Measurements from ENCODE around the gene FBN1. TPM values are rescaled to one million over a fixed set of nuclear protein-coding genes. Genes with fewer than 3 reads are reported as not detected.

FBN1 gene
- total RNA-seq, 1 donor from 2014 or later, result 78.8 TPM

- Histone ChIP-seq H3F3A (ENCODE audit: low read depth) (no peaks in the 10 kb centered on the region), H4K20me1 (ENCODE audit: low read depth) (no peaks in the 10 kb centered on the region), H3K79me2 (ENCODE audit: low read depth) (no peaks in the 10 kb centered on the region), H3K9me3 (ENCODE audit: low read depth) (no peaks in the 10 kb centered on the region), H3K36me3 (no peaks in the 10 kb centered on the region), H3K4me3 (no peak overlapping the region), H3K27ac (no peak overlapping the region), H3K4me1 (no peaks in the 10 kb centered on the region), H3K9ac (no peak overlapping the region), H2AFZ (replicated peaks) (no peak overlapping the region), H3K4me2 (no peak overlapping the region), H3K27me3 (no peaks in the 10 kb centered on the region)
- H3K9me3 Mint-ChIP-seq, result no peaks in the 10 kb centered on the region
- no peaks in the 10 kb centered on the region for H3K4me1 Mint-ChIP-seq
- H3K36me3 Mint-ChIP-seq, result peaks cover 15% of the 10 kb centered on the region
- no peak overlapping the region for H3K27ac Mint-ChIP-seq
- H3K27me3 Mint-ChIP-seq (ENCODE audit: insufficient read depth, low read depth), result no peaks in the 10 kb centered on the region
- no peak for DNase-seq (ENCODE audit: low spot score)
- TF ChIP-seq EZH2phosphoT487 (IDR thresholded peaks at IDR 0.05) (no peak), EZH2 (IDR thresholded peaks at IDR 0.05) (no peak), CTCF (IDR thresholded peaks at IDR 0.05) (no peak)
- H3K4me3 Mint-ChIP-seq, result no peak overlapping the region
Observed at GRCh38 chr15:48493763-48494225, 151.7 kb downstream of the FBN1 start.

- H3K4me1 ChIP-seq, result no peaks in the 10 kb centered on the region
- no peaks in the 10 kb centered on the region for H3K9me3 ChIP-seq (ENCODE audit: low read depth)
- H3K27me3 ChIP-seq, result no peaks in the 10 kb centered on the region
- no peak overlapping the region for H3K4me2 ChIP-seq
- Mint-ChIP-seq H3K36me3 (peaks cover 18% of the 10 kb centered on the region), H3K4me3 (no peak overlapping the region), H3K4me1 (no peaks in the 10 kb centered on the region), H3K27me3 (ENCODE audit: insufficient read depth, low read depth) (no peaks in the 10 kb centered on the region), H3K9me3 (no peaks in the 10 kb centered on the region), H3K27ac (no peak overlapping the region)
- no peak for DNase-seq (ENCODE audit: low spot score)
- no peaks in the 10 kb centered on the region for H3K79me2 ChIP-seq (ENCODE audit: low read depth)
- no peak overlapping the region for H3K9ac ChIP-seq
- no peak for TF ChIP-seq EZH2phosphoT487 (IDR thresholded peaks at IDR 0.05)
- no peak for TF ChIP-seq EZH2 (IDR thresholded peaks at IDR 0.05)
- TF ChIP-seq CTCF (IDR thresholded peaks at IDR 0.05), result no peak
- H3K4me3 ChIP-seq, result no peak overlapping the region
- no peaks in the 10 kb centered on the region for H3F3A ChIP-seq (ENCODE audit: low read depth)
- H4K20me1 ChIP-seq (ENCODE audit: low read depth), result no peaks in the 10 kb centered on the region
- no peak overlapping the region for H3K27ac ChIP-seq
- no peaks in the 10 kb centered on the region for H3K36me3 ChIP-seq
- H2AFZ ChIP-seq (replicated peaks), result no peak overlapping the region
Observed at GRCh38 chr15:48493084-48493762, 152.3 kb downstream of the FBN1 start.

GRCh38 chr15:48486228-48486627, 159.3 kb downstream of the FBN1 start:
- H2AFZ ChIP-seq (replicated peaks), result no peak overlapping the region
- H3K27ac Mint-ChIP-seq, result no peak overlapping the region

More at GRCh38 chr15:48486228-48486627, 159.3 kb downstream of the FBN1 start:
- Histone ChIP-seq H3K36me3 (no peaks in the 10 kb centered on the region), H3K4me3 (no peak overlapping the region), H3K4me1 (peaks cover 8% of the 10 kb centered on the region), H3K79me2 (ENCODE audit: low read depth) (no peaks in the 10 kb centered on the region), H3K27me3 (no peaks in the 10 kb centered on the region), H4K20me1 (ENCODE audit: low read depth) (no peaks in the 10 kb centered on the region), H3K9ac (no peak overlapping the region), H3K4me2 (no peak overlapping the region), H3K27ac (no peak overlapping the region), H3F3A (ENCODE audit: low read depth) (no peaks in the 10 kb centered on the region), H3K9me3 (ENCODE audit: low read depth) (no peaks in the 10 kb centered on the region)
- H3K27me3 Mint-ChIP-seq (ENCODE audit: insufficient read depth, low read depth), result no peaks in the 10 kb centered on the region
- H3K9me3 Mint-ChIP-seq, result no peaks in the 10 kb centered on the region
- TF ChIP-seq EZH2 (IDR thresholded peaks at IDR 0.05) (no peak), CTCF (IDR thresholded peaks at IDR 0.05) (no peak), EZH2phosphoT487 (IDR thresholded peaks at IDR 0.05) (no peak)
- H3K4me3 Mint-ChIP-seq, result no peak overlapping the region
- H3K36me3 Mint-ChIP-seq, result peaks cover 32% of the 10 kb centered on the region
- H3K4me1 Mint-ChIP-seq, result no peaks in the 10 kb centered on the region
- DNase-seq (ENCODE audit: low spot score), result no peak

Data from neural progenitor cell (in vitro differentiated cells).